ENCODE data around the gene FAM124A. TPM values are rescaled to one million over a fixed set of nuclear protein-coding genes. Genes with fewer than 3 reads are reported as not detected.

The FAM124A gene
- total and polyA plus RNA-seq, 7 donors = 0.23 to 18.3 (median 11.7) TPM

DNA sequence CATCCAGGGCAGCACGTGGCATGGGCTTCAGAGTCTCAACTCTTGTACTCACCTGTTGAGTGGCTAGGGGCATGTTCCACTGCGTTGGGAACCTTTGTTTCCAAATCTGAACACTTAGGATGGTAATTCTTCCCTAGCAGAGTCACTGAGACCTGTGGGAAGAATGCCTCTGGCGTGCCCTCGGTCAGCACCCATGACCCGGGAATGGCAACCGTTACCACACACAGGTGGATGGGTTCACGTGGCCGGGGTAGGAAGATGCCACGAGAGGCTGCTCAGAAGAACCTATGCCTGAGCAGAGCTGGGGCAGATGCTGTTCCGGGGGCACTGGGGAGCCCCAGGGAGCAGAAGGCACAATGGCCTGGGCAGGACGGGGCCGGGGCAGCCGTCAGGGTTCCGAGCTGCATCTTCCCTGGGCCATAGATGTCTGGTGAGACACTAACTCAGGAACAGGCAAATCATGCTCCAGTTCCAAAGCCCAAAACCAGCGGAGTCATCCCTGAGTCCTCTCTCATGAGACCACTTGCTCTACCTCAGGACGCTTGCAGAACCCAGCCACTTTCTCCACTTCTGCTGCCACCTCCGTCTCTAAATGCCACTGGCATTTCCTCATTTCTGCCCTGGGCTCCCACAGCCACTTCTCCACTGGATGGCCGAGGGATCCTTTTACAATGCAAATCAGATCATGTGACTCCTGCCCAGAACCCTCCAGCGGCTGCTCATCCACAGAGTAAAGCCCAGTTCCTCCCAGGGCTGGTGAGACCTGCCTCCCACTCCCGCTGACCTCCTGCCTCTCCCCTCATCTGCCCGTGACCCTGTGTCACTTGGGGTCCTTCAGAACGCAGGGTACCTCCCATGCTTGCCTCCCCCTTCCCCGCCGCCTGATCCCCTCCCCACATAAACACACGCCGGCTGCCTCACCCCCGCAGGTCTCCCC, 36.7 kb downstream of the FAM124A start:
- TF ChIP-seq POLR2A (IDR thresholded peaks at IDR 0.05) (no peak), POLR2AphosphoS5 (IDR thresholded peaks at IDR 0.05) (no peak), EP300 (IDR thresholded peaks at IDR 0.05) (no peak)
- TF ChIP-seq, protein P1, sequence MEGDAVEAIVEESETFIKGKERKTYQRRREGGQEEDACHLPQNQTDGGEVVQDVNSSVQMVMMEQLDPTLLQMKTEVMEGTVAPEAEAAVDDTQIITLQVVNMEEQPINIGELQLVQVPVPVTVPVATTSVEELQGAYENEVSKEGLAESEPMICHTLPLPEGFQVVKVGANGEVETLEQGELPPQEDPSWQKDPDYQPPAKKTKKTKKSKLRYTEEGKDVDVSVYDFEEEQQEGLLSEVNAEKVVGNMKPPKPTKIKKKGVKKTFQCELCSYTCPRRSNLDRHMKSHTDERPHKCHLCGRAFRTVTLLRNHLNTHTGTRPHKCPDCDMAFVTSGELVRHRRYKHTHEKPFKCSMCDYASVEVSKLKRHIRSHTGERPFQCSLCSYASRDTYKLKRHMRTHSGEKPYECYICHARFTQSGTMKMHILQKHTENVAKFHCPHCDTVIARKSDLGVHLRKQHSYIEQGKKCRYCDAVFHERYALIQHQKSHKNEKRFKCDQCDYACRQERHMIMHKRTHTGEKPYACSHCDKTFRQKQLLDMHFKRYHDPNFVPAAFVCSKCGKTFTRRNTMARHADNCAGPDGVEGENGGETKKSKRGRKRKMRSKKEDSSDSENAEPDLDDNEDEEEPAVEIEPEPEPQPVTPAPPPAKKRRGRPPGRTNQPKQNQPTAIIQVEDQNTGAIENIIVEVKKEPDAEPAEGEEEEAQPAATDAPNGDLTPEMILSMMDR (IDR thresholded peaks at IDR 0.05) = no peak
- Histone ChIP-seq H3K4me3 (no peak overlapping the region), H3K9me3 (no peaks in the 10 kb centered on the region), H3K27ac (no peak overlapping the region), H3K4me1 (peaks cover 0 to 29% (median 22%) of the 10 kb centered on the region in 4 donors), H3K36me3 (peaks cover 0 to 9% (median 0%) of the 10 kb centered on the region in 4 donors), H3K27me3 (no peaks in the 10 kb centered on the region)
- intact Hi-C loops (cut with DNase I) = no loop called here
- peak; percentile 54 for DNase-seq
- WGBS, 2 donors = 84% methylated on average over 27 of the region's 27 CpGs

DNA sequence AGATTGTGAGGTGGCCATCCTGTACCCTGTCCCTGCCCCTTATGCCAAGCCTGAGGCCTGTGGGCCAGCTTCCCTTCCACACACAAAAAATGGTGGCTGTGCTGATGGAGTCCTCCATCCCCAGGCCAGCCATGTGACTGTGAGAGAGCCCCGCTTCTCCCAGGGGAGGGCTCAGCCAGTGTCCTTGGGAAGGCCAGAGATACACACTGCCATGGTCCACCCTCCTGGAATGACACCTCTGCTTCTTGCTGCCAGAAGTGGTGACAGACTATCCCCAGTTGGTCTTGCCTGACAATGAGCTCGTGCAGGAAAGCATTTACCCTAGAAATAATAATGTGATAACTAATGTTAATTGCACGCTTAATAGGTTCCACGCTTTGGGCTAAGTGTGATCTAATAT, 38.0 kb downstream of the FAM124A start:
- TF ChIP-seq EP300 (IDR thresholded peaks at IDR 0.05) (no peak), POLR2A (IDR thresholded peaks at IDR 0.05) (no peak), POLR2AphosphoS5 (IDR thresholded peaks at IDR 0.05) (no peak)
- TF ChIP-seq, protein P1 (IDR thresholded peaks at IDR 0.05) = no peak
- Histone ChIP-seq H3K4me1 (peaks cover 0 to 28% (median 21%) of the 10 kb centered on the region in 4 donors), H3K27ac (no peak overlapping the region), H3K27me3 (no peaks in the 10 kb centered on the region), H3K36me3 (peaks cover 0 to 9% (median 0%) of the 10 kb centered on the region in 4 donors), H3K9me3 (no peaks in the 10 kb centered on the region), H3K4me3 (no peak overlapping the region)
- whole genome bisulfite sequencing, 2 donors = 91 to 92% methylated on average over 4 of the region's 4 CpGs
- intact Hi-C loops (cut with DNase I) = no loop called here
- peak; percentile 60 for DNase-seq

DNA sequence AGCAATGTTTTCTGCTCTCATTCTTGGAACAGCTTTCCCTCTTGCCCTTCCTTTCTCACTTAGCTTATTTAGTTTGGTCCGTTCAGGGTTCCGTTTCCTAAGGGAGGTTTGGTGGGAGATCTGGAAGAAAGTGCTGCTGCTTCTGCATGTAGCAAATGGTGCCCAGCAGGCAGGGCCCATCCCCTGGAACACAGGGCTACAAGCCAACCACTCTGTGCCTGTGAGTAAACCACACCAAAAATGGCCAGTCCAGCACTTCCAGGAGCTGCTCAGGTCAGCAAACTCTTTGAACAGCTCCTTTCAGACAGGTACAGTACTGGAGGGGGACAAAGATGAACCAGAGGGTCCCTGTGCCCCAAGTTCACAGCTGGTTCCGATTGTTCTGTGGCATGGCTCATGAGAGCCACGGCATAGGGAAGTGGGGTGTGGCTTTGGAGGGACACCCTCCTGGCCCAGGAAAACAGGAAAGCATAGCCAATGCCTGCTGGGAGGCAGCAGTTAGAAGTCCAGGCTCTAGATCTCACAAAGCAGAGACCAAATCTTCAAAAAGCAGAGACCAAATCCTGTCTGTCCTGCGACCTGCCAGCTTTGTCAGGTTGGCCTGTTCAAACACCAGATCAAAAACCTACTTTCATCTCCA, 39.5 kb downstream of the FAM124A start:
- H3K4me1 ChIP-seq = peaks cover 0 to 37% (median 29%) of the 10 kb centered on the region in 4 donors
- H3K4me3 ChIP-seq = no peak overlapping the region
- intact Hi-C loops (cut with DNase I) = no loop called here
- peaks cover 0 to 9% (median 0%) of the 10 kb centered on the region in 4 donors for H3K36me3 ChIP-seq
- 67 to 78% methylated on average over 5 of the region's 5 CpGs for WGBS, 2 donors
- TF ChIP-seq POLR2AphosphoS5 (IDR thresholded peaks at IDR 0.05) = no peak
- TF ChIP-seq, protein P1 (IDR thresholded peaks at IDR 0.05) = no peak
- TF ChIP-seq POLR2A (IDR thresholded peaks at IDR 0.05) = no peak
- TF ChIP-seq EP300 (IDR thresholded peaks at IDR 0.05) = no peak
- no peaks in the 10 kb centered on the region for H3K27me3 ChIP-seq
- no peaks in the 10 kb centered on the region for H3K9me3 ChIP-seq
- peak overlapping the region in 3 of 4 donors; percentile 41 to 73 (median 64) for H3K27ac ChIP-seq
- DNase-seq = peak; percentile 70

DNA sequence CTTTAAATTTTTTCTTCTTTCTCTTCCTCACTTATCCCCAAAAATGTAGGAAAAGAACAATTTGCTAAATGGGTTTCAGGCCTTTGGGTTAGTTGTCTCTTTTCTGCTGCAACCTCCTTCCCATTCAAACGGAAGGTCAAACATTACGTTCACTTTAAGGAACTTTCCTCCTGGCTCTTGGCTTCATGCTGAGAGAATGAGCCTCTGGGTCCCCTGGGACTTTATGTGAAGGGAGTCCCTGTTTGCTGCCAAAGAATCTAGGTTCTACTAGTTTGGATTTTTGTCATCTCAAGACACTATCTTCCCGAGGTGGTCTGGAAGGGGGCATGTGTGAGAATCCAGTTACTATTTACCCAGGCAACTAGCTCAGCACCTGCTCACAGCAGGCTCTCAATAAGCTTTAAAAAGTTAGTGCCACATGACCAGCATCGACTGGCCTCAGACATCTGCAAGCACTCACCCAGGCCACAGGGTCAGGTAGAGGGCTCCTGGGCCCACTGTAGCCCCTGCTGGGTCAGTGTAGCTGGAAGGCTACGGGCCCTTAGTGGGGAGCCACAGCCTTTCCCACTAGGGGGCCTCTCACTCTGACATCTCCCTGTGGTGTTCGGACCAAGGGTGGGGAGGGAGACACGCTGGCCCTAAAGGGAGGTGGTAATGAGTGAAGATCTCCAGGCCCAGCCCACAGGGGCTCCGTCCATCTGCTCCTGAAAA, 40.5 kb downstream of the FAM124A start:
- Histone ChIP-seq H3K9me3 (no peaks in the 10 kb centered on the region), H3K4me3 (no peak overlapping the region), H3K4me1 (peaks cover 0 to 41% (median 33%) of the 10 kb centered on the region in 4 donors), H3K27me3 (no peaks in the 10 kb centered on the region), H3K27ac (peak overlapping the region in 2 of 4 donors; percentile 64 to 73), H3K36me3 (peaks cover 0 to 2% (median 0%) of the 10 kb centered on the region in 4 donors)
- DNase-seq = peak; percentile 60
- WGBS, 2 donors = 80 to 83% methylated on average over 8 of the region's 8 CpGs
- intact Hi-C loops (cut with DNase I) = no loop called here
- TF ChIP-seq, protein P1 (IDR thresholded peaks at IDR 0.05) = no peak
- TF ChIP-seq POLR2AphosphoS5 (IDR thresholded peaks at IDR 0.05) = no peak
- TF ChIP-seq EP300 (IDR thresholded peaks at IDR 0.05) = no peak
- TF ChIP-seq POLR2A (IDR thresholded peaks at IDR 0.05) = no peak
